RKO (cell line): ENCODE results near the gene MARCKSL1.
A peak's percentile ranks its signal among the peaks of the same experiment; 100 is the strongest.
"Not testable (repeated sequence)": the region's sequence is repeated elsewhere in the genome, so short reads cannot be mapped to it uniquely, and the experiment has no call there.

Experiments
- DNase-seq: peaks from one replicate; pipeline ENCODE4 v3.0.0-alpha.2; 2016; ENCODE audit warnings: low spot score

MARCKSL1 gene

DNA sequence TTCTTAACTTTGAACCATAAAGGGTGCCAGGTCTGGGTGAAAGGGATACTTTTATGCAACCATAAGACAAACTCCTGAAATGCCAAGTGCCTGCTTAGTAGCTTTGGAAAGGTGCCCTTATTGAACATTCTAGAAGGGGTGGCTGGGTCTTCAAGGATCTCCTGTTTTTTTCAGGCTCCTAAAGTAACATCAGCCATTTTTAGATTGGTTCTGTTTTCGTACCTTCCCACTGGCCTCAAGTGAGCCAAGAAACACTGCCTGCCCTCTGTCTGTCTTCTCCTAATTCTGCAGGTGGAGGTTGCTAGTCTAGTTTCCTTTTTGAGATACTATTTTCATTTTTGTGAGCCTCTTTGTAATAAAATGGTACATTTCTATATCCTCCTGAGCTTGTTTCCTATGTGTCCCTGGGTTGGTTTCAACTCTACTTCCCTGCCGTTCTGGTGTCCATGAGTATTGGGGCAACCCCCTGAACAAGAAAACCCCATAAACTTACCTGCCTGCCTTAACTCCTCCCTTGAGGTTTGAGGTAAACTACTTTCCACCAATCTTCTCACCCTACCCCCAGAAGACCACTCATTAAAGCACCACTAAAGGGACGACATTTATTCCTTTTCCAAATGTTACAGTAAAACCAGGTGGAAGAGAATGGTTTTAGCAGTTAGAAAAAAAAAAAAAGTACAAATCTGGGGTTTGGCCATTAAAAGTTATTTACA is 2.6 kb downstream of the MARCKSL1 start:
- DNase-seq, result no peak

DNA sequence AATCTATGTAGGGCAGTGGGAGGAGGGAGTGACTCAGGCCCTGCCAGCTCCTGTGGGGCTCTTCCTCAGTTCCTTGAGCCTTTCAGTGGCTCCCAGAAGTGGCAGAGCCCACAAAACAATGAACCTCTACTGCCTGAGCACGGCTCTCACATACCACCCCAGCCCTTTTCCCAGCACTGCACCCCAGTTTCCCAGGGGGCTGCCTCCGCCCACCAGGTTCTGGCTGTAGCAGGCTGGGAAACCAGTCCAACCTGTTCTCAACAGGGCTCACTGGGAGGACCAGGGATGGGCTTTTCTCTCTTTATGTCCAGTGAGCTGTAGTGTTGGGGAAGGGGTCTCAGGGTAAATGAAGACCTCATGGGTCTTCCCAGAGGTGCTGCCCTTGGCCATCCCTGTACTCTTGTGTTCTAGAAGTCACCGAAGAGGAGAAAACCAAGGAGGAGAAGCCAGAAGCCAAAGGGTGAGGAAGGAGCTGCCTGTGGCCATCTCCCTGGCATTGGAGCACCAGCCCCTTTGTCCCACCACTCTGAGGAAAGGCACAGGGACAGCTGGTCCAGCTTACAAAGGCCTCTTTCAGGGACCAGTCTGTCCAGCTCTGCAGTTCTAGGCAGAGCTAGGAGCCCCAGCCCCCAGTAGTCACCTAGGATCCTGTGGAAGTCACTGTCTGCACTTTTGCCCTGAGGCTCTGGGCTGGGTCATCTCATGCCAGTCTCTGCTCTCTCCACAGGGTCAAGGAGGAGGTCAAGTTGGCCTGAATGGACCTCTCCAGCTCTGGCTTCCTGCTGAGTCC is 3.5 kb downstream of the MARCKSL1 start:
- no peak for DNase-seq

GRCh38 chr1:32331549-32331948 is 4.5 kb downstream of the MARCKSL1 start:
- DNase-seq, result no peak

GRCh38 chr1:32330558-32331151 is 5.4 kb downstream of the MARCKSL1 start:
- no peak for DNase-seq

GRCh38 chr1:32329931-32330466 is 6.0 kb downstream of the MARCKSL1 start:
- no peak for DNase-seq

DNA sequence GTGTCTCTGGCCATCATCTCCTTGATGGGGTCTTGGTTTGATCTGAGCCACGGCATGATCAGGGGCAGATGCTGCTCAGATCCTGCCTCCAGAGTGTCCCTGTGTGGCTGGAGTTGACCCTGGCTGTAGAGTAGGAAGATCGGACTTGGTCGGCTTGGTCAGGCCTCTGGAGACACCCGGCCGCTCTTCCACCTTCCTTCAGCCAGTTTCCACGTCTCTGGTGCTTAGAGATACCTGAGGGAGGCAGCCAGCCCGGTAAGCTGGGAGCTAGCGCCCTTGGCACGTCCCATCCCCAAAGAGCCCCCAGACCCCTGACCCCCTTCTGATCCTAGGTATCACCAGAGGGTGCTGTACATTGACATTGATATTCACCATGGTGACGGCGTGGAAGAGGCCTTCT is 8.8 kb downstream of the MARCKSL1 start:
- DNase-seq, result no peak

DNA sequence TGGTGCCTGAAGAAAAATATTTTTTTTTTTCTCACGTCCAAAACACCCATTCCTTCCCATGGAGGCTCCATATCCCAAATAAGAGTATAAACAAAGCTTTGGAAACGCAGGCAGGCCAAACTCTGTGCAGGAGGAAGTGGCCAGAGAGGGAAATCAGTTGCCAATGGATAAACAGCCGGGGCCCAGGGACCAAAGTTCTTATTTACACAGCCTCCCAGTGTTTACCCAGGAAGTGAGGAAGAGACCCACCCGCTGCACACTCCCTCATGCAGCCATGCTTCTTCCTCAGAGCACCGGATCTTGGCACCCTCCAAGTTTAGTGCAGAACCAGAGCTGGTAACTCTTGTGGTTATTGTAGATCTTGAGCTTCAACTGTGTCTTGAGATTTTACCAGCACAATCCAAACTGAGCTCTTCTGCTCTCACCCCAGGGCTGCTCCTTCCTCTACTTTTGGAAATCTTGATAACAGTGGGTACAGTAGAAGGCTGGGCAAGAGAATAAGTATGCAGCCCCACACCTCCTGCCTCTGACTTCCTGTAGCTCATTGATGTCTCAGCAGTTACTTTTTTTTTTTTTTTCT is 14.2 kb downstream of the MARCKSL1 start:
- DNase-seq, result no peak

- DNase-seq, result no peak
Measured at GRCh38 chr1:32318127-32318869, 17.7 kb downstream of the MARCKSL1 start.

DNA sequence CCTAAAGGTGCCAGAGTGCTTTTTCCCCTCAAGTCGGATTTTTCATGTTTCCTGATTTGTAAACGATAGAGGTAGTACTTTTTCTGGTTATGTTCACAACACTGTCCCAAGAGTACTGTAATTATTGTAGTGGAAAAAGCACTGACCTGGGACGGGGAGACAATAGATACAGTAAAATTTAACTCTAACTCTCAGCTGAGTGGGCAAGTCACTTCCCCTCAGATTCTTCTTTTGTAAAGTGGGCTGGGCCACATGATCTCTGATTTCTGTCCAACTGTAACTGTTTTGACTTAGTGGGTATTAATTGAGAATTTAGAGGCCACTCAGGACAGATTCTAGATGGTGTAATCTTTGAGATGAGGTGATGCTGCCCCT is 19.1 kb downstream of the MARCKSL1 start:
- no peak for DNase-seq

DNA sequence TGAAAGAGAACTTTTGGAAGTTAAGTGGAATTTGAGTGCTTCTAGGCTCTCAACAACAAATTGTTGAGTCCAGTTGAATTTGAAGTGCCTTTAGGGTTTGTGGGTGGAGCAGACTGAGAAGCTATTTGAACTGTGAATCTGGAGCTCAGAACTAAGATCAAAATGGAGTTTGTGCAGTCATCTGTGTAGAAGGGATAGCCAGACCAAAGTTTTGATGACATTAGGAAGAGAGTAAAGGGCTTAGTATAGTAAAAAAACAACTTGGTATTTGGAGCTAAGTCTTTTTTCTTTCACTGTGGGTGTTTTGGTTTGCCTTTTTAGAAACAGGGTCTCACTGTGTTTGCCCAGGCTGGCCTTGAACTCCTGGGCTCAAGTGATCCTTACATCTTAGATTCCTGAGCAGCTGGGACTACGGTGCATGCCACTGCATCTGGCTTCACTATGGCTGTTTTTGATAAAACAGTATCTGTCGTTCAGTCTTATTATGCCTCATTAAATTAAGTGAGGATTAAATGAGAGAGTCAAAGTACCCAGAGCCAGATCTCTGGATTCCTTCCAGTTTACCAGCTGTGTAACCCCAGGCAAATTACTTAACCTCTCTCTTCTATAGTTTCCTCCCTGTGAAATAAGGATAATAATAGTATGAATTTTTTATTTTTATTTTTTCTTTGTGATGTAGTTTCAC is 24.2 kb downstream of the MARCKSL1 start:
- DNase-seq, result no peak

DNA sequence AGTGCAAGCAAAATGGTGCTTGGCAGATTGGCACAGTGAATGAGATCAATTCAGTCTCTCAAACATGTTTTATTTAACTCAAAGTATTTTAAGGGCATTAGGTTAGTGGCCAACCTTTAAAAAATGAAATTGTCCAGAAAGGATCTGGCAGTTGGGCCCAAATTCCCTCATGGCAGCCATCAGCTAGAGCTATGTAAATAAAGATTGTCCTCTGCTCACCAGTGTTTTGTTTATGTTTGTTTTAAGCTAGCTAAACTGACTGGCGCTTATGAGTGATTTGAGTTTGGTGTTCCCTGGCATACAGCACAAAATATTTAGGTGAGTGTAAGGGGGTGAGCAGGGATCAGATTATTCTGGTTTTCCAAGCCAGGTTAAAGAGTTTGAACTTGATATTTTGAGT is 26.1 kb downstream of the MARCKSL1 start:
- no peak for DNase-seq

DNA sequence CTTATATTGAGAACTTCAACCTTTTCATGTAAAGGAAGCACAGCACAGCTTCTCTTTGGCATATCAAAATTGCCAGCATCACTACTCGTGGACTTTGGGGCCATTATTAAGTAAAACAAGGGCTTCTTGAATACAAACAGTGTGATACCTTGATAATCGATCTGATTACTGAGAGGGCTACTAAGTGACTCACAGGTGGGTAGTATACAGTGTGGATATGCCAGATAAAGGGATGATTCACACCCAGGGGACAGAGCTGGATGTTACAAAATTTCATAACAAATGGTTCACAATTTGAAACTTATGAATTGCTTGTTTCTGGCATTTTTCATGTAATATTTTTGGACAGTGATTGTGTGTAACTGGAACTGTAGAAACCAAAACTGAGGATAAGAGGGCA is 28.7 kb downstream of the MARCKSL1 start:
- DNase-seq, result no peak

- no peak for DNase-seq
Measured at GRCh38 chr1:32305310-32305709, 30.7 kb downstream of the MARCKSL1 start.

- no peak for DNase-seq
Measured at GRCh38 chr1:32303997-32304622, 31.9 kb downstream of the MARCKSL1 start.

- no peak for DNase-seq
Measured at GRCh38 chr1:32303358-32303757, 32.7 kb downstream of the MARCKSL1 start.

DNA sequence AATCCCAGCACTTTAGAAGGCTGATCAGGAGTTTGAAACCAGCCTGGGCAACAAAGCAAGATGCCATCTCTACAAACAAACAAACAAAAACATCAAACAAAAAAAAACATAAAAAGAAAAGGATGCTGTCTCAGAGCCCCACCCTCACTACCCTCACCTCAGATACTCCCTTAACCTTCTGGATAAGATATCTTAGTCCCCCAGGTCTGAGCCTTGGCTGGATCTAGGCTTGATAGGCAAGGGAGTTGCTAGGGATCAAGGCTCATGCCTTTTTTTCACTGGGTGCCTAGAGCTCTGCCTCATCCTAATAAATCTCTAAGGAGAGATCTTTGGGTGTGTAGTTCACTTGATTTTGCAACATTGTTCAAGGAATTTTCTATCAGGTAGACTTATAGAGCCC is 36.7 kb downstream of the MARCKSL1 start:
- DNase-seq, result no peak

DNA sequence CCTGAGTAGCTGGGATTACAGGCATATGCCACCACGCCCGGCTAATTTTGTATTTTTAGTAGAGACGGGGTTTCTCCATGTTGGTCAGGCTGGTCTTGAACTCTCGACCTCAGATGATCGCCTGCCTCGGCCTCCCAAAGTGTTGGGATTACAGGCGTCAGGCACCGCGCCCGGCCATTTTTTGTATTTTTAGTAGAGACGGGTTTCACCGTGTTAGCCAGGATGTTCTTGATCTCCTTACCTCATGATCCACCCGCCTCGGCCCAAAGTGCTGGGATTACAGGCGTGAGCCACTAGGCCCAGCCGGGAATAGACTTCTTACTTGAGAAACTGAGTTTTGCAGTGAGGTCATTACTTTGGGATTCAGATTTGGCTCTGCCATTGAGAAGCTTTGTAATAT is 37.8 kb downstream of the MARCKSL1 start:
- DNase-seq, result not testable (repeated sequence)

GRCh38 chr1:32291708-32292538 is 44.1 kb downstream of the MARCKSL1 start, which contains the start of gene HDAC1:
HDAC1 (plus strand) TSS chr1:32292083; CDS start chr1:32292170, 87 bp downstream.
- peak; percentile 97 for DNase-seq

GRCh38 chr1:32291145-32291707 is 44.8 kb downstream of the MARCKSL1 start:
- DNase-seq, result peak; percentile 91
